GM13977 (cell line): ENCODE results near the gene VAT1L.

Experiments used
- DNase-seq: peaks from one replicate; pipeline ENCODE4 v3.0.0; 2012; ENCODE audit warnings: low spot score
- in situ Hi-C: fragments of 300-500 bp; cut with MboI; formaldehyde crosslinking; loops from one replicate; pipeline ENCODE4 v1.12.0; 2022; ENCODE audit warnings: low sequenced_read_pairs, low pct_unique_long_range_greater_than_20kb, mixed read lengths, inconsistent platforms; ENCODE audit not compliant: unreplicated experiment
- TF ChIP-seq, protein P1 (sequence below): IDR thresholded peaks from 2 replicates; pipeline ENCODE4 v1.5.1; 2012; ENCODE audit warnings: mild to moderate bottlenecking, control low read depth; ENCODE audit not compliant: insufficient read depth; ENCODE audit errors: extremely low read depth, missing control alignments

The VAT1L gene

GRCh38 chr16:77749415-77749814 is 38.9 kb upstream of the VAT1L start:
- no peak for DNase-seq
- TF ChIP-seq, protein P1, sequence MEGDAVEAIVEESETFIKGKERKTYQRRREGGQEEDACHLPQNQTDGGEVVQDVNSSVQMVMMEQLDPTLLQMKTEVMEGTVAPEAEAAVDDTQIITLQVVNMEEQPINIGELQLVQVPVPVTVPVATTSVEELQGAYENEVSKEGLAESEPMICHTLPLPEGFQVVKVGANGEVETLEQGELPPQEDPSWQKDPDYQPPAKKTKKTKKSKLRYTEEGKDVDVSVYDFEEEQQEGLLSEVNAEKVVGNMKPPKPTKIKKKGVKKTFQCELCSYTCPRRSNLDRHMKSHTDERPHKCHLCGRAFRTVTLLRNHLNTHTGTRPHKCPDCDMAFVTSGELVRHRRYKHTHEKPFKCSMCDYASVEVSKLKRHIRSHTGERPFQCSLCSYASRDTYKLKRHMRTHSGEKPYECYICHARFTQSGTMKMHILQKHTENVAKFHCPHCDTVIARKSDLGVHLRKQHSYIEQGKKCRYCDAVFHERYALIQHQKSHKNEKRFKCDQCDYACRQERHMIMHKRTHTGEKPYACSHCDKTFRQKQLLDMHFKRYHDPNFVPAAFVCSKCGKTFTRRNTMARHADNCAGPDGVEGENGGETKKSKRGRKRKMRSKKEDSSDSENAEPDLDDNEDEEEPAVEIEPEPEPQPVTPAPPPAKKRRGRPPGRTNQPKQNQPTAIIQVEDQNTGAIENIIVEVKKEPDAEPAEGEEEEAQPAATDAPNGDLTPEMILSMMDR: no peak
- in situ Hi-C loops: no loop called here

GRCh38 chr16:77758046-77758445 is 30.3 kb upstream of the VAT1L start:
- TF ChIP-seq, protein P1: no peak
- no peak for DNase-seq
- in situ Hi-C loops: no loop called here

DNA sequence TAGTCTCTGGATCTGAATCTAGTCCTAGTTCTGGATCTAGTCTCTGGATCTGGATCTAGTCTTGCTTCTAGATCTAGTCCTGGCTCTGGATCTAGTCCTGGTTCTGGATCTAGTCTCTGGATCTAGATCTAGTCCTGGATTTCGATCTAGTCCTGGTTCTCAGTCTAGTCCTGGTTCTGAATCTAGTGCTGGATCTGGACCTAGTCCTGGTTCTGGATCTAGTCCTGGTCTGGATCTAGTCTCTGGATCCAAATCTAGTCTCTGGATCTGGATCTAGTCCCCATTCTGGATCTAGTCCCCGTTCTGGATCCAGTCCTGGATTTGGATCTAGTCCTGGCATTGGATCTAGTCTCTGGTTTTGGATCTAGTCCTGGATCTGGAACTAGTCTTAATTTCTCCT is 29.9 kb upstream of the VAT1L start:
- TF ChIP-seq, protein P1: no peak

GRCh38 chr16:77759201-77759600 is 29.2 kb upstream of the VAT1L start:
- in situ Hi-C loops: no loop called here
- TF ChIP-seq, protein P1: no peak
- no peak for DNase-seq

More for the DNA sequence above, 29.9 kb upstream of the VAT1L start:
- no peak for DNase-seq
- in situ Hi-C loops: no loop called here

GRCh38 chr16:77759821-77760220 is 28.5 kb upstream of the VAT1L start:
- no peak for DNase-seq
- in situ Hi-C loops: no loop called here
- TF ChIP-seq, protein P1: no peak

- in situ Hi-C loops: no loop called here
- TF ChIP-seq, protein P1: no peak
- no peak for DNase-seq
Observed at GRCh38 chr16:77760800-77761199, 27.6 kb upstream of the VAT1L start.

- no peak for DNase-seq
- TF ChIP-seq, protein P1: no peak
- in situ Hi-C loops: no loop called here
Observed at GRCh38 chr16:77761204-77761603, 27.2 kb upstream of the VAT1L start.
